Left renal pelvis (tissue), 4 donors: ENCODE data around the gene FBXO44. TPM values are rescaled to one million over a fixed set of nuclear protein-coding genes. Genes with fewer than 3 reads are reported as not detected.

Source experiments
- DNase-seq, 4 donors: peaks; one replicate each; pipeline ENCODE4 v3.0.0-alpha.2; 2013; ENCODE audit warnings: low read depth in 4 of 4, low spot score in 3 of 4
- polyA plus RNA-seq, 4 donors: library from polyadenylated mRNA; unstranded; fragments of 120-200 nt; gene quantifications; one replicate each; pipeline ENCODE4 v1.2.1, GENCODE V29; 2013; ENCODE audit not compliant: insufficient read length in 4 of 4

Gene FBXO44
- polyA plus RNA-seq, 4 donors: 6.0 to 21.1 (median 14.8) TPM

DNA sequence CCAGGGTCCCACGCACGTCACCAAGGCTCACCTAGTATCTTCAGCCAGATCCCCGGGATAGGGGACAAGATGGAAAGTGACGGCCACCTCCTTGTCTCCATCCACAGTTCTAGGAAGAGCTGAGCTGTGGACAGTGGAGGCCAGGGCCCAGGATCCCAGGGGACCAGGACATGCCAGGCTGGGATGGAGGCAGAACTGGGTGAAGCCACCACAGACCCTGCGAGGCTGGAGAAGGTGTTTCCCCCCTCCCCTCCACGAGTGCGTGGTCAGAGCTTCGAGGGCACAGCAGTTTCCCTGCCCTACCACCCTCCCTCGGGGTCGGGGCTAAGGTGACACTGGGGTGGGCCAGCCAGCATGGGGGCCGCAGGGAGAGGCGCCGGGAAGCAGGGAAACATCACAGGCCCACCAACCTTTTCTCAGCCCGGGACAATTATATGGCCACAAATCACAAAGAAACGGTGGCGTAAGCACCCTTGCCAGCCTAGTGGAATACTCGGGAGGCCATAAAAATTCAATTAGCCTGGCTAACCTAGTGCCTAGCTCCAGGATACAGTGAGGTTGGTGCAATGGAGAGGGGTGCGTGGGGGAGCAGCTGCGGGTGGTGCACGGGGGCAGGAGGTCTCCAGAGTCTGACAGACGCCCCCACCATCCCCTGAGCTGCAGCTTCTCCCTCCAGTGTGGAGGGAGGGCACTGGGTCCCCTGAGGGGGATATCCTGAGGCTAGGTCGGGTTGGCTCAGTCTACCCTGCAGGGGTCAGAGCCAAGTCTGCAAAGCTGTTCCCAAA, 50.2 kb downstream of the FBXO44 start:
- DNase-seq: no peak

DNA sequence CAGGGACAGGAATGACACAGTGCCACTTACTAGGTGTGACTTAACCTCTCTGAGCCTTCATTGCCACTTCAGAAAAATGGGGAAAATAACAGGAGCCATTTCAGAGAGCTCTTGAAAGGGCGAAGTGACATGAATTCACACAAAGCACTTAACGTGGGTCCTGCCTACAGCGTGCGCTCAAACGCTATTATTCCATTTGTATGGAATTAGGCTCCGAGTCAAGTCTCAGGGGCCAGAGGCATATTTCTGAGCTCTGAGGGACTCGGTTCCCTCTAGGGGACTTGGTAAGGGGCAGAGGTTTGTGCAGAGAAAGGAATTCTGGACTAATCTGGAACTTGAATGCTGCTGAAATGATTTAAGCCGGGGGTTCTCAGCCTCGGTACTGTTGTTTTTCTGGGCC, 50.9 kb downstream of the FBXO44 start:
- no peak for DNase-seq

DNA sequence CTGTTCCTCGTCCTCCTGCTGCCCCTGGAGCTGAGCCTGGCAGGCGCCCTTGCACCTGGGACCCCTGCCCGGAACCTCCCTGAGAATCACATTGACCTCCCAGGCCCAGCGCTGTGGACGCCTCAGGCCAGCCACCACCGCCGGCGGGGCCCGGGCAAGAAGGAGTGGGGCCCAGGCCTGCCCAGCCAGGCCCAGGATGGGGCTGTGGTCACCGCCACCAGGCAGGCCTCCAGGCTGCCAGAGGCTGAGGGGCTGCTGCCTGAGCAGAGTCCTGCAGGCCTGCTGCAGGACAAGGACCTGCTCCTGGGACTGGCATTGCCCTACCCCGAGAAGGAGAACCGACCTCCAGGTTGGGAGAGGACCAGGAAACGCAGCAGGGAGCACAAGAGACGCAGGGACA, 51.6 kb downstream of the FBXO44 start:
- DNase-seq: no peak

DNA sequence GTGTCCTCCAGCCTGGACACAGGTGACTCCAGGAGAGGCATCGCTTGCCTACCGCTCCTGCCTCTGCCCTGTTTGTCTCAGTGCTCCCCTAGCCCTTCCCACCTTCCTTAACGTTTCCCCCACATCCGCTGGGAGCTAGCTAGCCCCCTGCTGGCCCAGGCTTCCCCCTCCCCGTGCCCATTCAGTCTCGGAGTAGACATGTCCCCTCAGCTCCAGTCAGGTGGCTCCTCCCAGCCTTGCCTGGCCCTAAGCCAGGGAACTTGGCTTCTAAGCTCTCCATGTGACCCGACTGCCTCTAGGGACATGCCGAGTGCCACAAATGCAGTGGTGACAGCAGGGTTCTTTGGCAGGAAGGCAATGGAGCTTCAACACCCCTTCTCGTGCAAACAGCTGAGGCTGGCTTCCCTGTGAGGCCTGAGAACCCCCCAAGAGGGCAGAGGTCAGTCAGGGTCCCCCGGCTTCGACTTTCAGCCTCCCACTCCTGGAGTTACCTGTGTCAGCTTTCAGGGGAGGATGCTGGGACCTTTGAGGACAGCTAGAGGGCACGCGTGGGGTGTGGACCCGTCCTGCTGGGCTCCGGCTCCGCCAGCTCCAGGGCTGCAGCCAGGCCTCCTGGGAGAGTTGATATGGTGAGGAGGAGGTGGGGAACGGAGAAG, 53.1 kb downstream of the FBXO44 start:
- DNase-seq: no peak

DNA sequence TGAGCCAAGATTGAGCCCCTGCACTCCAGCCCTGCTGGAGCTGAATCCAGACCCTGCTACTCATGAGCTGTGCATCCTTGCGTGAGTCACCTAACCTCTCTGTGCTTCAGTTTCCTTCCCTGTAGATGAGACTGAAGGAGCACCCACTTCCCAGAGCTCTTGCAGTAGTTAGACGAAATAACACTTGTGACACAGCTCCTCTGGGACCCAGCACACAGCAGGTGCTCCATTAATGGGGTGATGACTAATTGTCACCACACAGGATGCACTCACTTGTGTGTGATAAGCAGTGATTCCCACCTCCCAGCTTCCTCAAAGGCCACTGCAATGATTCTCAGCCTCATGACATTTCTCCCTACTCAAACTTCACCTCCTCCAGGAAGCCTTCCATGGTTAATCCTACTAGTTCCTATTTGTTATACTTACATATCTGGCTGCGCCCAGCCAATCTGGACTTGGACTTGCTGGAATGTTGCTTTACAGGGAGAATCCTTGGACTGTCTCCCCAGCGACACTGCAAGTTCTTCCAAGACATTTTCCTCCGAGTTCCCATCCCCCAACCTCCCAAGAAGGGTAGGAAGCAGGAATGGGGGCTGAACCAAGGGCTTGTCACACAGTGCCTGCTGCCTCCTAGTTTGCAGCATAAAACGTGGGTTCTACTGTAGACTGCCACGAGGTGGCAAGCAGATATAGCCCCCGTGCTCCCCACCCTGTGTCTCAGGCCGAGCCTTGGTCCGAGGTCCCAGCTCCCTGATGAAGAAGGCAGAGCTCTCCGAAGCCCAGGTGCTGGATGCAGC, 54.1 kb downstream of the FBXO44 start:
- no peak for DNase-seq

DNA sequence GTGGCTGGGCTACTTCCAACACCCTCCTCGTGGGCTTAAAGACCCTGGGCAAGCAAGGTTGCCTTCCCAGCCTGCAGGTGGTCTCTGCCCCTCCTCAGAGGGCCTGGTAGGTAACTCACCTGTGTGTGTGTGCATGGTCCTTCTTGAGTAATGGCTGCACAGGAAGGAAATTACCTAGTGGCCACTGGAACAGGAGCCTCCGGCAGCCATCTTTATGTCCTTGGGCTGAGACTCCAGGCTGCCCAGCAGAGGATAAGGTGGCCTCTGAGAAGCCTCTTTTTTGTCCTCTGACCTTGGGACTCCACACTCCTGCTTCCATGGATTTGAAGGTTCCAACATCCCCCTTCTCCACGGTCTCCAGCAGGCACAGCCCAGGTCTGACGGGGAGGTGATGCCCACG, 56.8 kb downstream of the FBXO44 start:
- no peak for DNase-seq

DNA sequence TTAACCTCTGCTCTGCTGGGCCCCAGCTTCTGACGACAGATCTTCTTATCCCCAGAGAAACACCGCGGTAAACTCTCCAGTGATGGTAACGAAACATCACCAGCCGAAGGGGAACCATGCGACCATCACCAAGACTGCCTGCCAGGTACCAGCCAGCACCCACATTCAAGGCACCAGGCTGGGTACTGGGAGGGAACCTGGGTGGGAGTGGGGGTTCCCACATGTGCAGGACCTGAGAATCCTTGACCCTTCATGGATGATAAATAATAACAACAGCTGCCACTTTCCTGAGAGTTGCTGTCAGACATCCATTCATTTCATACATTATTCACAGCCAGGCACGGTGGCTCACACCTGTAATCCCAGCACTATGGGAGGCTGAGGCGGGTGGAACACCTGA, 57.6 kb downstream of the FBXO44 start:
- no peak for DNase-seq

Other genes starting within 250 kb of the FBXO44 start
- 1 to 10 TPM in 3 of 4 donors, under 1 TPM in 1; 0.81 to 2.1 (median 1.4) TPM for gene DISP3, start 175.7 kb upstream of the FBXO44 start, polyA plus RNA-seq
- gene FBXO2, start 448 bp upstream of the FBXO44 start, polyA plus RNA-seq: 1 to 10 TPM in 2 of 4 donors, under 1 TPM in 2; 0.30 to 1.8 (median 1.1) TPM
- 1 to 10 TPM; 2.7 to 5.1 (median 4.5) TPM for gene FBXO6, start 9.3 kb downstream of the FBXO44 start, polyA plus RNA-seq
- 10 to 100 TPM; 26.4 to 46.8 (median 39.7) TPM for gene MAD2L2, start 26.3 kb downstream of the FBXO44 start, polyA plus RNA-seq
- 1 to 10 TPM in 1 of 4 donors, under 1 TPM in 3; 0.46 to 1.2 (median 0.95) TPM for gene DRAXIN, start 36.8 kb downstream of the FBXO44 start, polyA plus RNA-seq
- 10 to 100 TPM; 19.1 to 49.3 (median 38.9) TPM for gene AGTRAP, start 81.3 kb downstream of the FBXO44 start, polyA plus RNA-seq
- gene C1orf167, start 107.3 kb downstream of the FBXO44 start, polyA plus RNA-seq: under 1 TPM in 2 of 4 donors, not detected in 2; 0.10 to 0.15 TPM
- 10 to 100 TPM; 15.2 to 20.6 (median 18.9) TPM for gene MTHFR, start 151.1 kb downstream of the FBXO44 start, polyA plus RNA-seq
- gene CLCN6, start 151.3 kb downstream of the FBXO44 start, polyA plus RNA-seq: 10 to 100 TPM; 13.8 to 28.3 (median 18.6) TPM
- under 1 TPM in 3 of 4 donors, not detected in 1; 0.56 to 0.73 (median 0.59) TPM for gene NPPA, start 192.9 kb downstream of the FBXO44 start, polyA plus RNA-seq
- under 1 TPM in 1 of 4 donors, not detected in 3; 0.37 TPM for gene NPPB, start 204.1 kb downstream of the FBXO44 start, polyA plus RNA-seq